Brain microvascular endothelial cell (primary cell): ENCODE data around the gene PNCK.

ENCODE experiments used
- DNase-seq: peaks from one replicate; pipeline ENCODE4 v3.0.0-alpha.2; 2020
- H3K27ac ChIP-seq: fragments of 250-450 bp; sonication (Bioruptor Pico); 2 replicates; pipeline ENCODE4 v1.5.1; 2020; ENCODE audit warnings: mild to moderate bottlenecking, moderate library complexity
- H3K27me3 ChIP-seq: fragments of 250-450 bp; sonication (Bioruptor Pico); replicated peaks from 2 replicates; pipeline ENCODE4 v1.5.1; 2020; ENCODE audit warnings: mild to moderate bottlenecking
- H3K36me3 ChIP-seq: fragments of 250-450 bp; sonication (Bioruptor Pico); replicated peaks from 2 replicates; pipeline ENCODE4 v1.5.1; 2020; ENCODE audit warnings: mild to moderate bottlenecking
- H3K4me3 ChIP-seq: 2 replicates; pipeline ENCODE4 v1.5.1; 2011; ENCODE audit warnings: low read depth, mild to moderate bottlenecking, control low read depth, low read length, moderate library complexity
- in situ Hi-C: cut with HindIII; loops from 2 replicates; pipeline ENCODE4 v1.10.0; 2017; ENCODE audit warnings: low sequenced_read_pairs, low pct_ligation_motif_present
- TF ChIP-seq, protein P1 (sequence below): IDR thresholded peaks from 2 replicates; pipeline ENCODE4 v1.5.1; 2011; ENCODE audit warnings: low read depth, mild to moderate bottlenecking, moderate library complexity, low read length, control low read depth, inconsistent platforms; ENCODE audit errors: missing control alignments

The PNCK gene

DNA sequence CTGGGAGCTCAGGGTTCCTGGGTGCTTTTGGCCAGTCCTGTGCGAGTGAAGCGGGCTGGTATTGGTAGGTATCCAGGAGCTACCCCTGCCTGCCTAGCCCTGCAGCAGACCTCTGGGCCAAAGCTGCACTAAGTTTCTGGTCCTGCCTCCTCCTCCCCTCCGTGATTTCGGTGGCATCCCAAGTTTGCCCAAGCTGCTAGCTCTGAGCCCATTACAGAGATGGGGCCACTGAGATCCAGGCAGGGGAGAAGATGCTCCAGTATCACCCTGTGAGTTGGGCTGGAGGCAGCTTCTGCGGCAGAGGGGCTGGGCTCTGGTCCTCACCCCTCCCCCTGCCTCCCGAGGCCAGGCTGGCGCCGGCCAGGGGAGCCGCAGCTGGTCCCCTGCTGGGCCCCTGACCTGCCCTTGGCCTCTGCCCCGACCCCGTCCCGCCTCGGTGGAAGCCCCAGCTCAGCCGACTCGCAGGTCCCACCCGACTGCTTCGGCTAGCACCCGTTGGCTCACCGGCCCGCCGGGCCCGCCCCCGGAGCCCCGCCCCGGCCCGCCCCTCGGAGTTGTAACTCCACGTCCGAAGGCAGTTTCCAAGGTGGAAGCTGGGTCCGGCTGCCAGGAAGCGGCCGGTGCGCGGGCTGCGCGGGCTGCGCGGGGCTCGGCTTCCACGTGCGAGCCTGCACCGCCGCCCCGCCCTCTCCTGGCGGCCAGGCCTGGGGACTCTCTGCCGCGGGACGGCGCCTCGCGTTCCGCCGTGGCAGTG is 26.8 kb downstream of the PNCK start, which contains the start of gene DUSP9:
Gene DUSP9, plus strand, starts transcription at position 584 of the 754 bp plus-strand sequence. CDS start 751 bp downstream, outside the sequence.
- no peak for DNase-seq

DNA sequence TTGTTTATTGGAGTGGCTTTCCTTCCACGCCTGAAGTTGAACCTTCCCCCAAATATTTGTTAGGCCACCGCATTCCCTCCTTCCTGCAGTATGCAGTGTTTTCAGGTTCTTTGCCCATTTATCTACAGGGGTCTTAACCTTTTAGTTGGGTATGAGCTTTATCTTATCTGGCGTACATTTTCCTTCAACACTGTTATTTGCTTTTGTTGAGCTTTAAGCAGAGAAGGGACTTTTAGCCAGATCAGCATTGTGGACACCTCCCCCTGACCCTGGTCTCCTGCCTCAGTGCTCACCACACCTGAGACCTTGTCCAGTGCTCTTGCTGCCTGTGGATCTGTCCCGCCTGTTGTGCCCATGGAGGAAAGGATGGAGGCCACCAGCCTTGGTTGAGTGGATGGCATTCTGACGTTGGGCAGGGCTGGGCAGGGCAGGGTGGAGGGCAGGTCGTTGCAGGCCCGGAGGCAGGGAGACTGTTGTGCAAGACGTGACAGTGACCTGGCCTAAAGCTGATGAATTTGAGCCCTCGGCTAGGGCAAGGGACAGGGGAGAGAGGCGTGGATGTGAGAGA is 27.6 kb downstream of the PNCK start:
- TF ChIP-seq, protein P1, sequence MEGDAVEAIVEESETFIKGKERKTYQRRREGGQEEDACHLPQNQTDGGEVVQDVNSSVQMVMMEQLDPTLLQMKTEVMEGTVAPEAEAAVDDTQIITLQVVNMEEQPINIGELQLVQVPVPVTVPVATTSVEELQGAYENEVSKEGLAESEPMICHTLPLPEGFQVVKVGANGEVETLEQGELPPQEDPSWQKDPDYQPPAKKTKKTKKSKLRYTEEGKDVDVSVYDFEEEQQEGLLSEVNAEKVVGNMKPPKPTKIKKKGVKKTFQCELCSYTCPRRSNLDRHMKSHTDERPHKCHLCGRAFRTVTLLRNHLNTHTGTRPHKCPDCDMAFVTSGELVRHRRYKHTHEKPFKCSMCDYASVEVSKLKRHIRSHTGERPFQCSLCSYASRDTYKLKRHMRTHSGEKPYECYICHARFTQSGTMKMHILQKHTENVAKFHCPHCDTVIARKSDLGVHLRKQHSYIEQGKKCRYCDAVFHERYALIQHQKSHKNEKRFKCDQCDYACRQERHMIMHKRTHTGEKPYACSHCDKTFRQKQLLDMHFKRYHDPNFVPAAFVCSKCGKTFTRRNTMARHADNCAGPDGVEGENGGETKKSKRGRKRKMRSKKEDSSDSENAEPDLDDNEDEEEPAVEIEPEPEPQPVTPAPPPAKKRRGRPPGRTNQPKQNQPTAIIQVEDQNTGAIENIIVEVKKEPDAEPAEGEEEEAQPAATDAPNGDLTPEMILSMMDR = no peak
- Histone ChIP-seq H3K4me3 (no peak overlapping the region), H3K27ac (no peak overlapping the region), H3K36me3 (no peaks in the 10 kb centered on the region), H3K27me3 (peaks cover 47% of the 10 kb centered on the region)
- DNase-seq = no peak
- in situ Hi-C loops = no loop called here

More for the DNA sequence above, 26.8 kb downstream of the PNCK start, which contains the start of gene DUSP9:
- Histone ChIP-seq H3K27ac (no peak within 1 kb of the TSS), H3K27me3 (peaks cover 41% of the 10 kb centered on the region), H3K36me3 (no peaks in the 10 kb centered on the region), H3K4me3 (no peak within 1 kb of the TSS)
- in situ Hi-C loops = no loop called here
- TF ChIP-seq, protein P1 = no peak

DNA sequence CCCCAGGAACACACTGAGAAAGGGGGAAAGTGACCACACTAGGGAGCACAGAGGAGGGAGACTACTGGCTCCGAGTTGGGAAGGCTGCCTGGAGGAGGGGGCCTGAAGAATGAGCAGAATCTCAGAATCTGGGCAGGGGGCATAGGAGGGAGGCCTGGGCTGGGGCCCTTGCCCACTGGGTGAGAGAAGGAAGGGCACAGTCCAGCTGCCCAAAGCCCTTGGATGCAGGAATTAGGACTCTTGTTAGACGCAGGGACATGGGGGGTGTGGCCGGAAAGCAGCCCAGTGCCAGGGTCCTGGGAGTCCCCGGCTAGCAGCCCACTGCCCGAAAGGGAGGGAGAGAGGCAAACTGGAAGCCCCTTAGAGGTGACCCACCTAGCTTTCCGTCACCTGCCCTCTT is 28.5 kb downstream of the PNCK start:
- TF ChIP-seq, protein P1 = no peak
- in situ Hi-C loops = no loop called here
- no peaks in the 10 kb centered on the region for H3K36me3 ChIP-seq
- H3K27ac ChIP-seq = no peak overlapping the region
- peaks cover 47% of the 10 kb centered on the region for H3K27me3 ChIP-seq
- DNase-seq = no peak
- H3K4me3 ChIP-seq = no peak overlapping the region

DNA sequence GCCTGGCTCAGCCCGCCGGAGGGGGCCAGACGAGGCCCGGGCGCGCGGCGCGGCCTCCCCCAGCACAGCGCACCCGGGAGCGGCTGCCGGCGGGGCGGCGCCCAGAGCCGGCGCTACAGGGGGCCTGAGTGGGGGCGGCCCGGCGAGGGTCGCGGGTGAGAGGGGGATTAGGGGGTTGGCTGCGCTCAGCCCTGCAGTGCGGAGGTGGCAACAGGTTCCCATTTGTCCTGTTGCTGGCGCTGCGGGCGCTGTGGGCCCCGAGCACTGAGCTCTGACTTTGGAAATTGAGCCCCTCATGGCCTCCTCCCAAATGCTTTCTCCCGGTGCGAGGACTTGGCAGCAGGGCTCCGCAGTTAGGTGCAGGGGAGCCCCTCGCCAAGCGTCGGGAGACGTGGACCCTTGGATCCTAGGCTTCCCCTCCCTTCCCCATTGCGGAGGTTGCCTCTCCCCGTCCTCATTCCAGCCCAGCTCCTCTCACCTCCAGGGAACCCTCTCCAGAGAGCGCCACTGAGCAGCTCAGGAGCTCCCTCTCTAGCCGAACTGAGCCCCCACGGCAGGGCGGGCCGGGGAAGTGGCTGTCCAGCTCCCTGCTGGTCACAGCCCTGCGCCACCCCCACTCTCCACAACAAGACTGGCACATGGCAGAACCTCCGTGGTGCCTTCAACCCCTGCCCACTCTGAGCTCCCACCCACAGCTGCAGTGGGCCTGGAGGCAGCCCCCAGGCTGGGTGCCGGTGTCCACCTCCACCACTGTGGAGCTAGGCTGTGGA is 29.1 kb downstream of the PNCK start:
- TF ChIP-seq, protein P1 = peak; percentile 3
- Histone ChIP-seq H3K4me3 (no peak overlapping the region), H3K27ac (no peak overlapping the region), H3K36me3 (no peaks in the 10 kb centered on the region), H3K27me3 (peaks cover 47% of the 10 kb centered on the region)
- no peak for DNase-seq
- in situ Hi-C loops = no loop called here

DNA sequence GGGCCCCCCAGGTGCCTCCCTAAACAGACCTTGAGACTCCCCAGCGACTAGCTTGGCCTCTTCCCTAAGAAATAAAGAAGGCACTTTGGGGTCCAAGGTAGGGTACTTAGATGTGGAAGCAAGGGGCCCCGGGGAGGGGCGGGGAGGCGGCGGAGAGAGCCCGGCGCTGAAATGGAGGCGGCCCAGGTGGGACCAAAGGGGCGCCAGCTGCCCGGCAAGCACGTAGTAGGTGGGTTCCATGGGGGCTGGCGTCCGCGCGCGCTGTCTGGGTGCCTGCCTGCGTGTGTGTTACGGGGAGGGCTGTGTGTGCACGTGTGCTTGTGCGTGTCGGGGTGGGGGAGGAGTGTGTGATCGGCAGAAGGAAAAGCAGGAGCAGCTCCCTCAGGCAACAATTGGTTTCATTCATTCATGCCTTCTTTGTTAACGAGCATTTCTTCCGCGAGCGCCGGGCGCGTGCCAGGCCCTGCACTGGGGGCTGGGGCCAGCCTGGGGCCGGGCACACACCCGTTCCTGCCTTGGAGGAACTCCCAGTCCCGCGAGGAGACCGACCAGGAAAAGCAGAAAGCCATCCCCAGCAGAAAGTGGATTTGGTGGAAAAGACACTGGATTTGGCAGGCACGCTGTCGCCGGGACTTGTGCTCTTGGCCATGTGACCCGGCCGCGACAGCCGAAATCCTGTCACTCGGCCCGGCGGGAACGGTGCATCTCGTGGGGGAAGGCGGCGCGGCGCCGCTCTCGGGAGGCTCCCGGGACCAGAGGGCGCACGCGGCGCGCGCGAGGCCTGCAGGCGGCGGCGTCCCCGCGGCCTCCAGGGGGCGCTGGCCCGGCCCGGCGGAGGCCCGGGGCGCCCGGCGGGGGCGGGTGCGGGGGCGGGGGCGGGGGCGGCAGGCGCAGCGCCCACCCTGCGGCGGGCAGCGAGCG is 29.9 kb downstream of the PNCK start:
- DNase-seq = no peak
- no peak overlapping the region for H3K27ac ChIP-seq
- no peaks in the 10 kb centered on the region for H3K36me3 ChIP-seq
- in situ Hi-C loops = no loop called here
- H3K27me3 ChIP-seq = peaks cover 47% of the 10 kb centered on the region
- TF ChIP-seq, protein P1 = no peak
- no peak overlapping the region for H3K4me3 ChIP-seq
